Mammary epithelial cell (primary cell): ENCODE results near the gene ZNF436.

Experiments used
- EZH2 ChIP-seq: IDR thresholded peaks from 2 replicates; pipeline ENCODE4 v1.6.1; 2012; ENCODE audit warnings: low read length, inconsistent platforms, borderline replicate concordance
- TF ChIP-seq, protein P1 (sequence below), 2 donors: IDR thresholded peaks in 1 of 2; conservative IDR thresholded peaks in 1 of 2; 2 replicates each; pipeline ENCODE4 v1.5.1; 2011 to 2012; ENCODE audit warnings: inconsistent platforms in 2 of 2, low read length in 2 of 2, mild to moderate bottlenecking in 2 of 2, control low read depth in 1 of 2, low read depth in 1 of 2; ENCODE audit not compliant: insufficient read depth in 1 of 2; ENCODE audit errors: extremely low read depth in 1 of 2

- TF ChIP-seq, protein P1, sequence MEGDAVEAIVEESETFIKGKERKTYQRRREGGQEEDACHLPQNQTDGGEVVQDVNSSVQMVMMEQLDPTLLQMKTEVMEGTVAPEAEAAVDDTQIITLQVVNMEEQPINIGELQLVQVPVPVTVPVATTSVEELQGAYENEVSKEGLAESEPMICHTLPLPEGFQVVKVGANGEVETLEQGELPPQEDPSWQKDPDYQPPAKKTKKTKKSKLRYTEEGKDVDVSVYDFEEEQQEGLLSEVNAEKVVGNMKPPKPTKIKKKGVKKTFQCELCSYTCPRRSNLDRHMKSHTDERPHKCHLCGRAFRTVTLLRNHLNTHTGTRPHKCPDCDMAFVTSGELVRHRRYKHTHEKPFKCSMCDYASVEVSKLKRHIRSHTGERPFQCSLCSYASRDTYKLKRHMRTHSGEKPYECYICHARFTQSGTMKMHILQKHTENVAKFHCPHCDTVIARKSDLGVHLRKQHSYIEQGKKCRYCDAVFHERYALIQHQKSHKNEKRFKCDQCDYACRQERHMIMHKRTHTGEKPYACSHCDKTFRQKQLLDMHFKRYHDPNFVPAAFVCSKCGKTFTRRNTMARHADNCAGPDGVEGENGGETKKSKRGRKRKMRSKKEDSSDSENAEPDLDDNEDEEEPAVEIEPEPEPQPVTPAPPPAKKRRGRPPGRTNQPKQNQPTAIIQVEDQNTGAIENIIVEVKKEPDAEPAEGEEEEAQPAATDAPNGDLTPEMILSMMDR (conservative IDR thresholded peaks at IDR 0.05 in 1 of 2, IDR thresholded peaks at IDR 0.05 in 1 of 2; ENCODE audit: extremely low read depth in 1 of 2, insufficient read depth in 1 of 2, low read depth in 1 of 2, low read length in 2 of 2) = no peak
- TF ChIP-seq EZH2 = no peak
Observed at GRCh38 chr1:23408797-23409290, 39.2 kb upstream of the ZNF436 start.
